Spleen (tissue), 11 donors: ENCODE data around the gene OTUD1. TPM values are rescaled to one million over a fixed set of nuclear protein-coding genes. Genes with fewer than 3 reads are reported as not detected.

Experiments used
- DNase-seq: peaks from one replicate; pipeline ENCODE4 v3.0.0-alpha.2; 2020
- H3K27ac ChIP-seq, 8 donors: fragments of 200-600 bp; sonication (generic) in 7 of 8; 1 replicate in 4 of 8; 2 replicates in 4 of 8; pipeline versions ENCODE4 v1.5.0 to v1.8.0; 2016 to 2021; ENCODE audit warnings: inconsistent platforms in 4 of 8, mild to moderate bottlenecking in 4 of 8, moderate library complexity in 1 of 8
- H3K27me3 ChIP-seq, 7 donors: fragments of 200-600 bp; sonication (generic) in 6 of 7; replicated peaks in 1 of 7; 1 replicate in 4 of 7; 2 replicates in 3 of 7; pipeline versions ENCODE4 v1.5.0 to v1.8.0; 2016 to 2021; ENCODE audit warnings: inconsistent platforms in 3 of 7, mild to moderate bottlenecking in 1 of 7
- H3K36me3 ChIP-seq, 6 donors: fragments of 200-600 bp; sonication (generic) in 5 of 6; 1 replicate in 4 of 6; 2 replicates in 2 of 6; pipeline versions ENCODE4 v1.5.0 to v1.8.0; 2016 to 2021; ENCODE audit warnings: inconsistent platforms in 2 of 6
- H3K4me1 ChIP-seq, 6 donors: fragments of 200-600 bp; sonication (generic) in 5 of 6; 1 replicate in 3 of 6; 2 replicates in 3 of 6; pipeline versions ENCODE4 v1.5.0 to v1.8.0; 2016 to 2021; ENCODE audit warnings: inconsistent platforms in 3 of 6
- H3K4me3 ChIP-seq, 8 donors: fragments of 200-600 bp; sonication (generic) in 7 of 8; 1 replicate in 4 of 8; 2 replicates in 4 of 8; pipeline versions ENCODE4 v1.5.0 to v1.8.0; 2016 to 2021; ENCODE audit warnings: inconsistent platforms in 4 of 8, mild to moderate bottlenecking in 4 of 8, moderate library complexity in 2 of 8
- H3K9me3 ChIP-seq, 8 donors: fragments of 200-600 bp; sonication (generic) in 7 of 8; 1 replicate in 4 of 8; 2 replicates in 4 of 8; pipeline versions ENCODE4 v1.5.0 to v1.8.0; 2016 to 2021; ENCODE audit warnings: inconsistent platforms in 4 of 8
- POLR2A ChIP-seq, 3 donors: fragments of 450-650 bp; IDR thresholded peaks; one replicate each; pipeline ENCODE4 v1.5.1; 2017; ENCODE audit warnings: antibody characterized with exemption in 3 of 3, mild to moderate bottlenecking in 1 of 3
- POLR2AphosphoS5 ChIP-seq, 3 donors: sonication (generic); formaldehyde crosslinking; IDR thresholded peaks; one replicate each; pipeline ENCODE4 v1.5.1; 2017; ENCODE audit warnings: antibody characterized with exemption in 3 of 3
- WGBS, 5 donors: extraction: QIAGEN DNeasy Blood & Tissue Kit in 3 of 5; methylation state at CpG; one replicate each; pipeline versions ENCODE4 v1.1.5 to v1.1.7; 2013 to 2018; 5-methylcytosine and 5-hydroxymethylcytosine counted together
- intact Hi-C: fragments of 100-400 bp; cut with DNase I; formaldehyde crosslinking; loops from one replicate; pipeline ENCODE4 v1.15.0; 2023; ENCODE audit warnings: low total_unique reads
- polyA plus RNA-seq, 3 donors: library from polyadenylated mRNA; stranded (reverse); fragments of 200-250 nt; gene quantifications; one replicate each; pipeline ENCODE4 v1.2.1, GENCODE V29; 2013
- total RNA-seq, 7 donors: library from RNA; depleted of rRNA in 3 of 7; stranded (reverse); fragments of >200 nt in 3 of 7; fragmentation: NEBNext Ultra II Directional in 4 of 7; extraction: Animal tissue kit (Norgen Biotek cat#: 25700) in 4 of 7; gene quantifications; one replicate each; pipeline versions ENCODE4 v1.1.0 to v1.2.1, GENCODE V29; 2016 to 2021
- TF ChIP-seq, protein P1 (sequence below), 11 experiments: fragments of 200-600 bp in 7 of 11; fragments of 450-650 bp in 4 of 11; sonication (generic) in 4 of 11; IDR thresholded peaks in 8 of 11; conservative IDR thresholded peaks in 3 of 11; 1 replicate in 7 of 11; 2 replicates in 4 of 11; pipeline versions ENCODE4 v1.4.0 to v1.8.0; 2016 to 2021; ENCODE audit warnings: antibody characterized with exemption in 11 of 11, inconsistent platforms in 4 of 11, mild to moderate bottlenecking in 1 of 11
- donor health status: healthy with polysubstance abuse.
- donor health status: DM: no; HTN: no; CAD: no; lungs with moderate emphysema.
- donor health status: DM: no; HTN: no; CAD: no.
- donor health status: Bipolar disorder and iron deficiency.
- donor health status: healthy.
- donor health status: DM: no; HTN: no; CAD: no.
- donor health status: DM: yes; HTN: yes; CAD: no.

The OTUD1 gene
- total and polyA plus RNA-seq, 10 donors: 11.7 to 34.4 (median 27.2) TPM

DNA sequence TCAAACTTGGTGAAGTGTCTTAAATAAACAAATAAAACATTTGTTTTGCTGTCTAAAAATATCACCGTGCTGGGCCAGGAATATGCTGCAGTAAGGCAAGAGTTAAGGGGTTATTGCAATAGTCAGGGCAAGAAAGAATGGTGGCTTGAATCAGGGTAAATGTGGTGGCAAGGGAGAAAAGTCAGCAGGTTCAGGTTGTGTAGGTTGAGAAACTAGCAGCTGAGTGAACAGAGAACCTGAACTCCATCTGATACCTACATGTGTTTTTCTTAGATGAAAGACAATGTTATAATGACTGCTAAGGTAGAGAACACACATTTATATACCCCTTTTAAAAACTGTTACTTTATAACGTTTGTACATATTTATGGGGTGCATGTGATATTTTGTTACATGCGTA, 28.7 kb downstream of the OTUD1 start:
- Histone ChIP-seq H3K9me3 (no peaks in the 10 kb centered on the region), H3K4me1 (no peaks in the 10 kb centered on the region), H3K27ac (no peak overlapping the region), H3K4me3 (no peak overlapping the region), H3K27me3 (no peaks in the 10 kb centered on the region), H3K36me3 (no peaks in the 10 kb centered on the region)
- WGBS, 5 donors: 84 to 94% (median 88%) methylated on average over 3 of the region's 3 CpGs
- TF ChIP-seq, protein P1, sequence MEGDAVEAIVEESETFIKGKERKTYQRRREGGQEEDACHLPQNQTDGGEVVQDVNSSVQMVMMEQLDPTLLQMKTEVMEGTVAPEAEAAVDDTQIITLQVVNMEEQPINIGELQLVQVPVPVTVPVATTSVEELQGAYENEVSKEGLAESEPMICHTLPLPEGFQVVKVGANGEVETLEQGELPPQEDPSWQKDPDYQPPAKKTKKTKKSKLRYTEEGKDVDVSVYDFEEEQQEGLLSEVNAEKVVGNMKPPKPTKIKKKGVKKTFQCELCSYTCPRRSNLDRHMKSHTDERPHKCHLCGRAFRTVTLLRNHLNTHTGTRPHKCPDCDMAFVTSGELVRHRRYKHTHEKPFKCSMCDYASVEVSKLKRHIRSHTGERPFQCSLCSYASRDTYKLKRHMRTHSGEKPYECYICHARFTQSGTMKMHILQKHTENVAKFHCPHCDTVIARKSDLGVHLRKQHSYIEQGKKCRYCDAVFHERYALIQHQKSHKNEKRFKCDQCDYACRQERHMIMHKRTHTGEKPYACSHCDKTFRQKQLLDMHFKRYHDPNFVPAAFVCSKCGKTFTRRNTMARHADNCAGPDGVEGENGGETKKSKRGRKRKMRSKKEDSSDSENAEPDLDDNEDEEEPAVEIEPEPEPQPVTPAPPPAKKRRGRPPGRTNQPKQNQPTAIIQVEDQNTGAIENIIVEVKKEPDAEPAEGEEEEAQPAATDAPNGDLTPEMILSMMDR (IDR thresholded peaks at IDR 0.05 in 8 of 11, conservative IDR thresholded peaks at IDR 0.05 in 3 of 11): no peak
- no peak for TF ChIP-seq POLR2A (IDR thresholded peaks at IDR 0.05)
- intact Hi-C loops: no loop called here
- DNase-seq: no peak

DNA sequence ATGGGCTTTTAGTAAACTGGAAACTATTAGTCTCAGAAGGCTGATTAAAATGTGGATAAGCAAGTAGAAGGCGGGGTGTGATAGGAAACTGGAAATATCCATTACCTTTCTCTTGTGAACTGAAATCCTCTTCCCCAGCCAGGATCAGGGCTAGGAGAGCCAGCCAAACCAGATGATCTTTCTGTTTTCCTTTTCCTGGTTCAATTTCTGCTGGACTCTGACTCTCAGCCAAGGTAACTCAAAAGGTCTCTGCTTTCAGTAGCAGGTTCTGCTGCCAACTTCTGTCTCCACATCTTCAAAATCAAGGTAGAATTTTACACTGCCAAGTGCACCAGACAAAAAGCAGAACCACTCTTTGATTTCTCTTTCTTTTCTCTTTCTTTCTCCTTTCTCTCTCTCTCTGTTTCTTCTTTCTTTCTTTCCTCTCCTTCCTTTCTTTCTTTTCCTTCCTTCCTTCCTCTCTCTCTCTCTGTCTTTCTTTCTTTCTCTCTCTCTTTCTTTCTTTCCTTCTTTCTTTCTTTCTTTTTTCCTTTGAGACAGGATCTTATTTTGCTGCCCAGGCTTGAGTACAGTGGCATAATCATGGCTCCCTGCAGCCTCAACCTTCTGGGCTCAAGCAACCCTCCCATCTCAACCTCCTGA, 30.8 kb downstream of the OTUD1 start:
- Histone ChIP-seq H3K4me3 (no peak overlapping the region), H3K27ac (no peak overlapping the region), H3K4me1 (no peaks in the 10 kb centered on the region), H3K9me3 (no peaks in the 10 kb centered on the region), H3K27me3 (no peaks in the 10 kb centered on the region), H3K36me3 (no peaks in the 10 kb centered on the region)
- intact Hi-C loops: no loop called here
- DNase-seq: no peak
- no peak for TF ChIP-seq POLR2AphosphoS5 (IDR thresholded peaks at IDR 0.05)
- TF ChIP-seq POLR2A (IDR thresholded peaks at IDR 0.05): no peak
- TF ChIP-seq, protein P1 (IDR thresholded peaks at IDR 0.05 in 8 of 11, conservative IDR thresholded peaks at IDR 0.05 in 3 of 11): no peak
- whole genome bisulfite sequencing, 5 donors: 52 to 78% (median 68%) methylated on average over 1 of the region's 1 CpG

DNA sequence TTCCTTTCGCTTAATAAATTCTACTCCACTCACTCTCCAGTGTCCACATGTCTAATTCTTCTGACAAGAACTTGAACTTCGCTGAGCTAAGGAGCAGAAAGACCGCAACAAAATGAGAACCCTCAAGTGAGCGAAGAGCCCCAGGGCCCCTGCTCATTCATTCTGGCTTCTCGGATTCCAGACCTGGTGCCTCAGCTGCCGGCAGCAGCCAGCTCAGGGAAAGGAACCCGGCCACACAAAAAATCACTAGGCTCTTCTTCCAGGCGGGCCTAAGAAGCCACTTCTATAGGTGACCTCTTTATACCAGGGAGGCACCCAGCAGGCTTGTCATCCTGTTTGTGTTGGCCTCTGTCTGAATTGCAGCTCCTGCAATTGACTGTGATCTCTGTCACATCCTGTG, 33.3 kb downstream of the OTUD1 start:
- 76 to 89% (median 85%) methylated on average over 8 of the region's 8 CpGs for WGBS, 5 donors
- no peaks in the 10 kb centered on the region for H3K9me3 ChIP-seq
- H3K36me3 ChIP-seq: no peaks in the 10 kb centered on the region
- TF ChIP-seq, protein P1 (IDR thresholded peaks at IDR 0.05 in 8 of 11, conservative IDR thresholded peaks at IDR 0.05 in 3 of 11): no peak
- TF ChIP-seq POLR2AphosphoS5 (IDR thresholded peaks at IDR 0.05) (no peak), POLR2A (IDR thresholded peaks at IDR 0.05) (no peak)
- no peaks in the 10 kb centered on the region for H3K4me1 ChIP-seq
- H3K27ac ChIP-seq: no peak overlapping the region
- no peak overlapping the region for H3K4me3 ChIP-seq
- DNase-seq: no peak
- intact Hi-C loops: no loop called here
- H3K27me3 ChIP-seq: no peaks in the 10 kb centered on the region

DNA sequence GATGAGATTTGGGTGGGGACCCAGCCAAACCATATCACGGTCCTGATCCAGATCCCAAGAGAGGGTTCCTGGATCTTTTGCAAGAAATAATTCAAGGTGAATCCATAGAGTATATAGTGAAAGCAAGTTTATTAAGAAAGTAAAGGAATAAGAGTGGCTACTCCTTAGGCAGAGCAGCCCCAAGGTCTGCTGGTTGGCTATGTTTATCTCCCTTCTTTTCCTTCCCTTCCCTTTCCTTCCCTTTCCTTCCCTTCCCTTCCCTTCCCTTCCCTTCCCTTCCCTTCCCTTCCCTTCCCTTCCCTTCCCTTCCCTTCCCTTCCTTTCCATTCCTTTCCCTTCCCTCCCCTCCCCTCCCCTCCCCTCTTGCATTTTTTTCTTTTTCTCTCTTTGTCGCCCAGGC, 35.2 kb downstream of the OTUD1 start:
- Histone ChIP-seq H3K4me3 (no peak overlapping the region), H3K27ac (no peak overlapping the region)
- WGBS, 5 donors: 89 to 100% (median 98%) methylated on average over 2 of the region's 2 CpGs

More for the DNA sequence above, 35.2 kb downstream of the OTUD1 start:
- TF ChIP-seq, protein P1 (IDR thresholded peaks at IDR 0.05 in 8 of 11, conservative IDR thresholded peaks at IDR 0.05 in 3 of 11): no peak
- no peak for TF ChIP-seq POLR2AphosphoS5 (IDR thresholded peaks at IDR 0.05)
- TF ChIP-seq POLR2A (IDR thresholded peaks at IDR 0.05): no peak
- intact Hi-C loops: no loop called here
- H3K4me1 ChIP-seq: no peaks in the 10 kb centered on the region
- no peak for DNase-seq
- no peaks in the 10 kb centered on the region for H3K9me3 ChIP-seq
- H3K27me3 ChIP-seq: no peaks in the 10 kb centered on the region
- no peaks in the 10 kb centered on the region for H3K36me3 ChIP-seq
